Epithelial cell of proximal tubule (primary cell): Measurements from ENCODE around the gene CEP250. TPM values are rescaled to one million over a fixed set of nuclear protein-coding genes. Genes with fewer than 3 reads are reported as not detected.

Experiments used
- total RNA-seq: library from RNA; depleted of rRNA; stranded (reverse); fragments of >200 nt; gene quantifications from 2 replicates; pipeline ENCODE4 v1.2.3, GENCODE V29; 2015

The CEP250 gene
- total RNA-seq, 1 donor from 2014 or later, result 91.7 TPM

Other genes starting within 250 kb of the CEP250 start
- 8.2 and 12.2 TPM in 2 replicates for gene MMP24, start 228.9 kb upstream of the CEP250 start, total RNA-seq
- gene MMP24OS, start 177.5 kb upstream of the CEP250 start, total RNA-seq, result 16.1 and 32.3 TPM in 2 replicates
- 315 and 480 TPM in 2 replicates for gene EIF6, start 170.8 kb upstream of the CEP250 start, total RNA-seq
- gene FAM83C, start 163.2 kb upstream of the CEP250 start, total RNA-seq, result 0.14 TPM in 1 of 2 replicates, not detected in the other
- 40.2 and 40.9 TPM in 2 replicates for gene UQCC1, start 43.6 kb upstream of the CEP250 start, total RNA-seq
- gene GDF5, start 17.4 kb upstream of the CEP250 start, total RNA-seq, result 4.9 and 10.0 TPM in 2 replicates
- not detected in 2 replicates for gene C20orf173, start 74.1 kb downstream of the CEP250 start, total RNA-seq
- 179 and 203 TPM in 2 replicates for gene ERGIC3, start 86.5 kb downstream of the CEP250 start, total RNA-seq
- gene SPAG4, start 160.2 kb downstream of the CEP250 start, total RNA-seq, result 3.5 and 15.9 TPM in 2 replicates
- gene CPNE1, start 209.3 kb downstream of the CEP250 start, total RNA-seq, result 22.5 and 177 TPM in 2 replicates
- gene RBM12, start 209.3 kb downstream of the CEP250 start, total RNA-seq, result 46.3 and 47.3 TPM in 2 replicates
- 10.3 and 39.9 TPM in 2 replicates for gene NFS1, start 243.8 kb downstream of the CEP250 start, total RNA-seq
- gene ROMO1, start 243.8 kb downstream of the CEP250 start, total RNA-seq, result 523 and 938 TPM in 2 replicates